D721Med (cell line): ENCODE measurements around the gene LILRB2.

Experiments
- DNase-seq: peaks from one replicate; pipeline ENCODE4 v3.0.0; 2011; ENCODE audit warnings: low spot score; ENCODE audit not compliant: insufficient read length
- FAIRE-seq: peaks from 2 replicates; lab custom pipeline; 2011; peaks lifted over from hg19 to GRCh38; lab: Jason Lieb, UNC
- CTCF ChIP-seq: IDR thresholded peaks from 2 replicates; pipeline ENCODE4 v1.5.1; 2012; ENCODE audit warnings: mild to moderate bottlenecking, control low read depth; ENCODE audit not compliant: insufficient read depth; ENCODE audit errors: missing control alignments

Gene LILRB2

GRCh38 chr19:54319892-54320670 is 39.2 kb upstream of the LILRB2 start:
- FAIRE-seq = no peak
- no peak for TF ChIP-seq CTCF
- DNase-seq = no peak

- DNase-seq = no peak
- FAIRE-seq = no peak
- TF ChIP-seq CTCF = no peak
Observed at GRCh38 chr19:54319049-54319448, 38.1 kb upstream of the LILRB2 start.

- DNase-seq (no peak), FAIRE-seq (no peak)
- TF ChIP-seq CTCF = no peak
Observed at GRCh38 chr19:54317965-54318240, 37.0 kb upstream of the LILRB2 start.

GRCh38 chr19:54317108-54317964 is 36.4 kb upstream of the LILRB2 start:
- no peak for TF ChIP-seq CTCF
- FAIRE-seq (no peak), DNase-seq (no peak)

GRCh38 chr19:54316746-54317107 is 35.8 kb upstream of the LILRB2 start:
- FAIRE-seq (no peak), DNase-seq (no peak)
- no peak for TF ChIP-seq CTCF

GRCh38 chr19:54315956-54316355 is 35.0 kb upstream of the LILRB2 start:
- FAIRE-seq (no peak), DNase-seq (no peak)
- TF ChIP-seq CTCF = no peak
